HAP-1 (cell line): ENCODE results near the gene ADAMTS1.

ENCODE experiments used
- DNase-seq, 2 experiments: peaks; one replicate each; pipeline ENCODE4 v3.0.0-alpha.2; 2016 to 2020; ENCODE audit warnings: low spot score in 2 of 2
- H3K27me3 ChIP-seq: fragments of 250-450 bp; sonication (Bioruptor Pico); 2 replicates; pipeline ENCODE4 v1.5.1; 2020; ENCODE audit warnings: low read depth, mild to moderate bottlenecking, moderate library complexity
- H3K36me3 ChIP-seq: fragments of 250-450 bp; sonication (Bioruptor Pico); replicated peaks from 2 replicates; pipeline ENCODE4 v1.5.1; 2020; ENCODE audit warnings: mild to moderate bottlenecking
- H3K4me1 ChIP-seq: fragments of 250-450 bp; sonication (Bioruptor Pico); 2 replicates; pipeline ENCODE4 v1.5.1; 2020; ENCODE audit warnings: mild to moderate bottlenecking
- H3K4me3 ChIP-seq: fragments of 250-450 bp; sonication (Bioruptor Pico); 2 replicates; pipeline ENCODE4 v1.5.1; 2020; ENCODE audit warnings: mild to moderate bottlenecking, moderate library complexity
- H3K9me3 ChIP-seq: fragments of 250-450 bp; sonication (Bioruptor Pico); 2 replicates; pipeline ENCODE4 v1.5.1; 2020; ENCODE audit warnings: mild to moderate bottlenecking, moderate library complexity
- in situ Hi-C: fragments of 300-500 bp; cut with MboI; formaldehyde crosslinking; loops from 3 replicates; pipeline ENCODE4 v1.14.3; 2020; ENCODE audit warnings: low sequenced_read_pairs, inconsistent platforms, mixed read lengths

The ADAMTS1 gene

GRCh38 chr21:26815197-26815596, 30.0 kb downstream of the ADAMTS1 start:
- Histone ChIP-seq H3K36me3 (no peaks in the 10 kb centered on the region), H3K4me1 (peaks cover 11% of the 10 kb centered on the region), H3K4me3 (no peak overlapping the region), H3K9me3 (no peaks in the 10 kb centered on the region), H3K27me3 (peaks cover 12% of the 10 kb centered on the region)
- no peak for DNase-seq
- in situ Hi-C loops, result no loop called here

GRCh38 chr21:26814386-26814785, 30.8 kb downstream of the ADAMTS1 start:
- Histone ChIP-seq H3K27me3 (peaks cover 12% of the 10 kb centered on the region), H3K36me3 (no peaks in the 10 kb centered on the region), H3K4me3 (no peak overlapping the region), H3K9me3 (no peaks in the 10 kb centered on the region), H3K4me1 (peaks cover 11% of the 10 kb centered on the region)
- in situ Hi-C loops, result no loop called here
- DNase-seq, result no peak

DNA sequence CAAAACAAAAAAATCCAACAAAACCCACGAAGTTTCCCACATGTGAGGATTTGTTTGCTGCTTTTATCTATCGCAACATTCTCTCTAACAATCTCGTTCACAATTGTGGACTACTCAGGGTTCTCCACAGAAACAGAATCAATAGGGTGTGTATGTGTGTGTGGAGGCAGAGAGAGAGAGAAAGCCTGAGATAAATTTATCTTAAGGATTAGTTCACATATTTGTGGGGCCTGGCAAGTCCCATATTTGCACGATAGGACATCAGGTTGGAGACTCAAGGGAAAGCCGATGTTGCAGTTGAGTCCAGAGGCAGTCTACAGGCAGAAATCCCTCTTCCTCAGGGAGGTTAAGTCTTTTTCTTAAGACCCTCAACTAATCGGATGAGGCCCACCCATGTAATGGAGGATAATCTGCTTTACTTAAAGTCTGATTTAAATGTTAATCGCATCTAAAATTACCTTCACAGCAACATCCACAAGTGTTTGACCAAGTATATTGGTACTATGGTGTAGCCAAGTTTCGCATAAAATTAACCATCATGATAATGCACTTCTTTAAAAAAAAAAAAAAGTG, 31.7 kb downstream of the ADAMTS1 start:
- no peak for DNase-seq
- peaks cover 4% of the 10 kb centered on the region for H3K4me1 ChIP-seq
- in situ Hi-C loops, result no loop called here

GRCh38 chr21:26812173-26812572, 33.0 kb downstream of the ADAMTS1 start:
- Histone ChIP-seq H3K36me3 (no peaks in the 10 kb centered on the region), H3K27me3 (peaks cover 12% of the 10 kb centered on the region), H3K4me3 (no peak overlapping the region), H3K9me3 (no peaks in the 10 kb centered on the region), H3K4me1 (no peaks in the 10 kb centered on the region)
- in situ Hi-C loops, result no loop called here
- no peak for DNase-seq

More for the DNA sequence above, 31.7 kb downstream of the ADAMTS1 start:
- Histone ChIP-seq H3K36me3 (no peaks in the 10 kb centered on the region), H3K4me3 (no peak overlapping the region), H3K27me3 (peaks cover 12% of the 10 kb centered on the region), H3K9me3 (no peaks in the 10 kb centered on the region)

DNA sequence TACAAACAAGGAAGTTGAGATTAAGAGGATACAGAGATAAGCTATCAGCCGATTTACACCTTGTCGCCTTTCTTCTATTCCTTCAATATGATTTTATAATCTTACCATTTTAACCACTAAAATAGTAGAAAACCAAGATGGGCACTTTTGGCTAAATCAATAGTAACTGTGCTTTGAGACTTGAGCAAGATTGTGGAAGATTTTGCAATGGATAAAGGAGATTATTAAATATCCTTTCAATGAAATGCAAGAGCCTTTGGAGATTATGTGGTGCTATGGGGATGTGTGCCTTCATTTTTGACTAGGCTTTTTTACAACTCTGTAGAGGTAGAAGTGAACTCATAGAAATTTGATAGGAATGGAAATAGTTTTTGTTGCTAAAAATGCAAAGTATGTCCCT, 33.7 kb downstream of the ADAMTS1 start:
- Histone ChIP-seq H3K4me1 (no peaks in the 10 kb centered on the region), H3K9me3 (no peaks in the 10 kb centered on the region), H3K27me3 (peaks cover 12% of the 10 kb centered on the region), H3K4me3 (no peak overlapping the region), H3K36me3 (no peaks in the 10 kb centered on the region)
- in situ Hi-C loops, result no loop called here
- DNase-seq, result no peak

GRCh38 chr21:26810676-26811415, 34.4 kb downstream of the ADAMTS1 start:
- Histone ChIP-seq H3K36me3 (no peaks in the 10 kb centered on the region), H3K4me3 (no peak overlapping the region), H3K4me1 (no peaks in the 10 kb centered on the region), H3K27me3 (peaks cover 12% of the 10 kb centered on the region), H3K9me3 (no peaks in the 10 kb centered on the region)
- in situ Hi-C loops, result no loop called here
- no peak for DNase-seq

DNA sequence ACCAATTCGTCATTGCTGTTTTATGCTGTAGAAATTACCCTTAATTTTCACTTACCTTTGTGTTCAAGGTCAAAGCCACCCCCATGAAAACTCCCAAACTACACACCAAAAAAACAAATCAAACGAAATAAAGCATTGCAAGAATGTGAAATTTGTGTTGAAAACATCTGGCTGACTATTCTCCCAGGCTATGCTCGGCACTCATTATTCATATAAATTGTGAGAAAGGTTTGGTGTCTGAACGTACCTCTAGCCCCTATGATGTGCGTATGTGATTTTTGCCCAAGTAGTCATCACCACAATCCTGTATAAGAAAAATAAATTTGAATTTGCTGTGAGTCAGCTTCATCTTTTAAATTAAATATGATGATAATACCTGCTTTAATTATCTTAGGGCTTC, 34.9 kb downstream of the ADAMTS1 start:
- Histone ChIP-seq H3K4me3 (no peak overlapping the region), H3K9me3 (no peaks in the 10 kb centered on the region), H3K36me3 (no peaks in the 10 kb centered on the region), H3K4me1 (no peaks in the 10 kb centered on the region), H3K27me3 (peaks cover 12% of the 10 kb centered on the region)
- DNase-seq, result no peak
- in situ Hi-C loops, result no loop called here

DNA sequence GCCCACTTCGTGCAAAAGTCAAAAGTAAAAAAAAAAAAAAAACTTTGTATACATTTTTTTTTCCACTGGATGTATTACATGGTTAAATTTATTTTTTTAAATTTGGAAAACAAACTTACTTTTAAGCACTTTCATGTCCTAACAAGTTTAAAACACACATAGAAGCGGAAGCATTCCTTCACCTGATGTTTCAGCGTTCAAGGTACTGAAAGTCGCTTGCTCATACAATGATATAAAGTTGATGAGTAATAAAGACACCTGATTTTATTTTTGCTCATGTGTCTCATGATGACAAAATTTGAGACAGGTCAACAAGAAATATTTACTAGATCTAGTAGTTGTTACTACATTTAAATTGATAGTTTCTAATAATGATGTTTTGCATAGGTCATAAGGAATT, 35.5 kb downstream of the ADAMTS1 start:
- no peak for DNase-seq

DNA sequence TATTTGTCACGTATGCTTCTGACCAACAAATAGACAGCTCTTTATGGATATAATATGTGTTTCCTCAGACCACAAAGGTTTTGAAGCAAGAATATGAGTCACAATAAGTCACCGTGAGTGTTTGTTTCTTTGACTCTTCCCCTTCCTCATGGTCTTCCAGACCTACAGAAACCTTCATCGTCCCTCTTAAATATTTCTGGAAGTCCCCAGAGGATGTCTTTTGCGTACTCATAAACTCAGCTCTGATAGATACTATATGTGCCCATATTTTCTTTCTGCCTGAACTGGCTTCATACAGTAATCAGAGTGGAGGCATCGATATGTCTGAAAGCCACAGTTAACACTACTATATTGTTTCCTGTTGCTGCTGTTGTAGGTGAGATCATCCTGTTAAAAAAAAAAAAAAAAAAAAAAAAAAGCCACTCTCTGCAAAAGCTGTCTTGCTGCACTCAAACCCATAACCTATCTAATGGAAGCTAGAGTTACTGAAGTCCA, 38.4 kb downstream of the ADAMTS1 start:
- H3K4me1 ChIP-seq, result peaks cover under 1% of the 10 kb centered on the region; the same call in 1 of the 2 replicates
- no peak for DNase-seq
- in situ Hi-C loops, result no loop called here
- no peaks in the 10 kb centered on the region for H3K9me3 ChIP-seq
- peaks cover 2% of the 10 kb centered on the region; the same call in 1 of the 2 replicates for H3K27me3 ChIP-seq
- H3K36me3 ChIP-seq, result no peaks in the 10 kb centered on the region
- H3K4me3 ChIP-seq, result no peak overlapping the region

More for the DNA sequence above, 35.5 kb downstream of the ADAMTS1 start:
- in situ Hi-C loops, result no loop called here
- H3K4me3 ChIP-seq, result no peak overlapping the region
- no peaks in the 10 kb centered on the region for H3K36me3 ChIP-seq
- H3K4me1 ChIP-seq, result no peaks in the 10 kb centered on the region
- H3K27me3 ChIP-seq, result peaks cover 12% of the 10 kb centered on the region
- H3K9me3 ChIP-seq, result no peaks in the 10 kb centered on the region

- no peaks in the 10 kb centered on the region for H3K9me3 ChIP-seq
- no peak for DNase-seq
- peaks cover 3% of the 10 kb centered on the region; the same call in 1 of the 2 replicates for H3K4me1 ChIP-seq
- in situ Hi-C loops, result no loop called here
- no peaks in the 10 kb centered on the region for H3K36me3 ChIP-seq
- H3K4me3 ChIP-seq, result no peak overlapping the region
- no peaks in the 10 kb centered on the region for H3K27me3 ChIP-seq
Measured at GRCh38 chr21:26804895-26805609, 40.2 kb downstream of the ADAMTS1 start.

DNA sequence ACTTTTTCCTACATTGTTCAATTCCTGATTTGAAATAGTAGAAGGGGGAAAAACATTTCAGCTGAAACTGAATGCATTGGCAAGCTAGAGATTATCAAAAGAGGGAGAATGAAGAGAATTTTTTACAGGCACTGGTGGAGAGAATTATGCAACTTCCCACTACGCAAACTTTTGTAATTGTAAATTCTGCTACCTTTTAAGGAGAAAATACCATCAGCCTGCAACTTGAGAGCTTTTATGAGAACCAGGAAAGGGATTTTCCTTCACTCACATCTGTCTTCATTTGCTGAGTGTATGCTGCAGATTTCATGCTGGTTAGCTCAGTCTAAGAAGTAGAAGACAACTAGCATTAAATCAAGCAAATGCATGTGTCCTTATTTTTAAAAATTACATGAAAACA, 43.7 kb downstream of the ADAMTS1 start:
- Histone ChIP-seq H3K36me3 (no peaks in the 10 kb centered on the region), H3K4me3 (no peak overlapping the region), H3K9me3 (no peaks in the 10 kb centered on the region), H3K27me3 (no peaks in the 10 kb centered on the region), H3K4me1 (peaks cover 3% of the 10 kb centered on the region; the same call in 1 of the 2 replicates)
- in situ Hi-C loops, result no loop called here
- no peak for DNase-seq

- H3K36me3 ChIP-seq, result no peaks in the 10 kb centered on the region
- no peaks in the 10 kb centered on the region for H3K9me3 ChIP-seq
- in situ Hi-C loops, result no loop called here
- no peak overlapping the region for H3K4me3 ChIP-seq
- H3K4me1 ChIP-seq, result peaks cover 3% of the 10 kb centered on the region; the same call in 1 of the 2 replicates
- DNase-seq, result no peak
- peaks cover 3% of the 10 kb centered on the region; the same call in 1 of the 2 replicates for H3K27me3 ChIP-seq
Measured at GRCh38 chr21:26800970-26801431, 44.2 kb downstream of the ADAMTS1 start.

DNA sequence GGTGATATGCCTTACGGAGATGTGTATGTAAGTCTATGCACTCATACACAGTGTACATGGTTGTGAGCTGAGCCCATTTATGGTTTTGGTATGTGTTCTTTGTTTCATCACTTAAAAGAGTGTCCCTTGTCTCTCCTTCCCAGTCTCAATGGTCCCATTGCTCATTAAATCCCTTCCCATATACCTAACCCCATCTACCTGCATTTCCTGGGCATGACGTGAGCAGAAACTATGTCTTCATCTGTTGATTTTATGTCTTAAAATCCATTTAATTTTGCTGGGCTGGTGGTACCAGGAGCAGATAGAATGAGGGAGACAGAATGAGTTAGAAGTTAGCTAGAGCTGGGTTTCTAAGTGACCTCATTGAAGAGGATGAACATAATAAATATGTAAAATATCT, 44.8 kb downstream of the ADAMTS1 start:
- Histone ChIP-seq H3K4me3 (no peak overlapping the region), H3K4me1 (peaks cover 3% of the 10 kb centered on the region; the same call in 1 of the 2 replicates), H3K27me3 (peaks cover 5% of the 10 kb centered on the region; the same call in 1 of the 2 replicates), H3K9me3 (no peaks in the 10 kb centered on the region), H3K36me3 (no peaks in the 10 kb centered on the region)
- in situ Hi-C loops, result no loop called here
- DNase-seq, result no peak

GRCh38 chr21:26800001-26800400, 45.2 kb downstream of the ADAMTS1 start:
- Histone ChIP-seq H3K4me3 (no peak overlapping the region), H3K9me3 (no peaks in the 10 kb centered on the region), H3K36me3 (no peaks in the 10 kb centered on the region), H3K4me1 (peaks cover 3% of the 10 kb centered on the region), H3K27me3 (peaks cover 9% of the 10 kb centered on the region; the same call in 1 of the 2 replicates)
- DNase-seq, result no peak
- in situ Hi-C loops, result no loop called here
